DMS79 treated with DMSO at 0.1 percent for 48 hours (cell line): ENCODE results near the gene NAA15.
"Not testable (repeated sequence)": the region's sequence is repeated elsewhere in the genome, so short reads cannot be mapped to it uniquely, and the experiment has no call there.

ENCODE experiments used
- DNase-seq: peaks from one replicate; lab custom pipeline; 2025; lab: John Stamatoyannopoulos, UW

Gene NAA15

GRCh38 chr4:139297001-139297410 is 4.3 kb upstream of the NAA15 start:
- DNase-seq, result no peak

- DNase-seq, result no peak
Measured at GRCh38 chr4:139299536-139299935, 1.8 kb upstream of the NAA15 start.

- DNase-seq, result peak; percentile 60
Measured at GRCh38 chr4:139300431-139301112, 733 bp upstream of the NAA15 start.

- DNase-seq, result peak; percentile 30
Measured at GRCh38 chr4:139301821-139302611, 711 bp downstream of the NAA15 start, which contains the start of gene NDUFC1. Gene NDUFC1, minus strand, starts transcription at chr4:139302477. Its CDS starts 6,679 bp downstream, at chr4:139295798.

GRCh38 chr4:139304920-139305319 is 3.6 kb downstream of the NAA15 start:
- DNase-seq, result no peak

- no peak for DNase-seq
Measured at GRCh38 chr4:139311909-139312308, 10.6 kb downstream of the NAA15 start.

- DNase-seq, result no peak
Measured at GRCh38 chr4:139312552-139313332, 11.4 kb downstream of the NAA15 start.

- DNase-seq, result not testable (repeated sequence)
Measured at GRCh38 chr4:139313414-139313813, 12.1 kb downstream of the NAA15 start.

GRCh38 chr4:139314047-139314800 is 12.9 kb downstream of the NAA15 start:
- no peak for DNase-seq

GRCh38 chr4:139315221-139315675 is 13.9 kb downstream of the NAA15 start:
- no peak for DNase-seq

GRCh38 chr4:139316733-139317132 is 15.4 kb downstream of the NAA15 start:
- no peak for DNase-seq

- DNase-seq, result no peak
Measured at GRCh38 chr4:139317635-139318034, 16.3 kb downstream of the NAA15 start.

GRCh38 chr4:139319571-139319970 is 18.3 kb downstream of the NAA15 start:
- no peak for DNase-seq

GRCh38 chr4:139322070-139322469 is 20.8 kb downstream of the NAA15 start:
- not testable (repeated sequence) for DNase-seq

GRCh38 chr4:139322541-139322940 is 21.2 kb downstream of the NAA15 start:
- not testable (repeated sequence) for DNase-seq

- DNase-seq, result no peak
Measured at GRCh38 chr4:139324620-139325019, 23.3 kb downstream of the NAA15 start.

GRCh38 chr4:139329665-139330200 is 28.4 kb downstream of the NAA15 start:
- no peak for DNase-seq

- no peak for DNase-seq
Measured at GRCh38 chr4:139330283-139330682, 29.0 kb downstream of the NAA15 start.

- DNase-seq, result no peak
Measured at GRCh38 chr4:139331185-139331584, 29.9 kb downstream of the NAA15 start.

- DNase-seq, result no peak
Measured at GRCh38 chr4:139333046-139333445, 31.7 kb downstream of the NAA15 start.

- DNase-seq, result no peak
Measured at GRCh38 chr4:139337612-139338011, 36.3 kb downstream of the NAA15 start.
